Right lobe of liver (tissue), 6 donors: ENCODE data around the gene ST7. TPM values are rescaled to one million over a fixed set of nuclear protein-coding genes. Genes with fewer than 3 reads are reported as not detected.

ENCODE experiments used
- ATAC-seq, 4 donors: fragments of 200-7000 bp; cut with Tn5 transposase; one replicate each; pipeline ENCODE4 v1.9.1; 2020; ENCODE audit warnings: mild to moderate bottlenecking in 4 of 4, moderate library complexity in 4 of 4
- DNase-seq, 3 donors: peaks; one replicate each; pipeline ENCODE4 v3.0.0-alpha.2; 2020
- H3K27ac ChIP-seq, 3 donors: fragments of 200-600 bp; one replicate each; pipeline ENCODE4 v1.8.0; 2022
- H3K27me3 ChIP-seq, 2 donors: fragments of 200-600 bp; one replicate each; pipeline ENCODE4 v1.8.0; 2022
- H3K36me3 ChIP-seq, 4 donors: fragments of 200-600 bp; sonication (generic) in 1 of 4; one replicate each; pipeline versions ENCODE4 v1.5.1 to v1.8.0; 2017 to 2022; ENCODE audit warnings: control low read depth in 1 of 4
- H3K4me1 ChIP-seq, 4 donors: fragments of 200-600 bp; sonication (generic) in 1 of 4; one replicate each; pipeline versions ENCODE4 v1.5.1 to v1.8.0; 2017 to 2022; ENCODE audit warnings: control low read depth in 1 of 4
- H3K4me3 ChIP-seq, 3 donors: fragments of 200-600 bp; one replicate each; pipeline ENCODE4 v1.8.0; 2022
- H3K9me3 ChIP-seq, 4 donors: fragments of 200-600 bp; sonication (generic) in 1 of 4; one replicate each; pipeline versions ENCODE4 v1.5.1 to v1.8.0; 2017 to 2022; ENCODE audit warnings: control low read depth in 1 of 4
- POLR2A ChIP-seq: fragments of 450-650 bp; IDR thresholded peaks from one replicate; pipeline ENCODE4 v1.6.1; 2017; ENCODE audit warnings: antibody characterized with exemption, mild to moderate bottlenecking
- WGBS: methylation state at CpG from one replicate; pipeline ENCODE4 v1.1.6; 2018; ENCODE audit warnings: low coverage, low lambda C conversion rate; ENCODE audit not compliant: insufficient coverage; ENCODE audit errors: missing lambda C conversion rate; 5-methylcytosine and 5-hydroxymethylcytosine counted together
- intact Hi-C, 2 donors: fragments of 100-400 bp; cut with DNase I; formaldehyde crosslinking; loops; one replicate each; pipeline versions ENCODE4 v1.11.2 to v1.14.1; 2022
- total RNA-seq, 6 experiments: library from RNA; depleted of rRNA in 2 of 6; stranded (reverse); fragments of >200 nt in 2 of 6; fragmentation: NEBNext Ultra II Directional in 3 of 6; extraction: Animal tissue kit (Norgen Biotek cat#: 25700) in 3 of 6; gene quantifications; one replicate each; pipeline versions ENCODE4 v1.1.0 to v1.2.4, GENCODE V29; 2016 to 2023
- TF ChIP-seq, protein P1 (sequence below), 4 donors: fragments of 200-600 bp in 3 of 4; fragments of 450-650 bp in 1 of 4; IDR thresholded peaks; one replicate each; pipeline versions ENCODE4 v1.5.1 to v1.8.0; 2016 to 2022; ENCODE audit warnings: antibody characterized with exemption in 4 of 4, mild to moderate bottlenecking in 2 of 4
- donor health status: DM: no; HTN: yes; CAD: no.
- donor health status: DM: no; HTN: no; CAD: no.
- donor health status: DM: no; HTN: no; CAD: no.
- donor health status: DM: no; HTN: yes; CAD: no.
- donor health status: DM: no; HTN: yes; CAD: no.

The ST7 gene
- total RNA-seq, 6 experiments from 2014 or later = 17.4 to 29.9 (median 22.4) TPM

DNA sequence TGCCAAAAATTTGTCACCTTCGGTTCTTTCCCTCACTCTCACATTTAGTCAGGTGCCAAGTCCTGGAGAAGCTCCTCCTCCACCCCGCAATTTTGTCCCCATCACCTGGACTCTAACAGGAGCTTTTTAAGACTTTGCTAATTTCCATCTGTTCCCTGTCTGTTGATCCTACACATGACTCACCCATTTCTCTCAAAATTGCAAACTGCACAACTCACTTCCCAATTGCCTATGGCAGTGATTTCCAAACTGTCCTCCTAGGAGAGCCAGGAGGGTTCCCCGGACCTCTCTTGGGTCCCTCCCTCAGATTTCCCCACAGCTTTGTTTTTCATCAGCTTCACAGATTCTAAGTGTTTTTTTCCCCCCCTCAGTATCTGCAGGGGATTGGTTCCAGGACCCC, 249.2 kb downstream of the ST7 start:
- intact Hi-C loops = no loop called here
- Histone ChIP-seq H3K9me3 (no peaks in the 10 kb centered on the region), H3K36me3 (no peaks in the 10 kb centered on the region), H3K27ac (no peak overlapping the region), H3K4me1 (no peaks in the 10 kb centered on the region), H3K27me3 (no peaks in the 10 kb centered on the region), H3K4me3 (no peak overlapping the region)
- no peak for TF ChIP-seq POLR2A
- TF ChIP-seq, protein P1, sequence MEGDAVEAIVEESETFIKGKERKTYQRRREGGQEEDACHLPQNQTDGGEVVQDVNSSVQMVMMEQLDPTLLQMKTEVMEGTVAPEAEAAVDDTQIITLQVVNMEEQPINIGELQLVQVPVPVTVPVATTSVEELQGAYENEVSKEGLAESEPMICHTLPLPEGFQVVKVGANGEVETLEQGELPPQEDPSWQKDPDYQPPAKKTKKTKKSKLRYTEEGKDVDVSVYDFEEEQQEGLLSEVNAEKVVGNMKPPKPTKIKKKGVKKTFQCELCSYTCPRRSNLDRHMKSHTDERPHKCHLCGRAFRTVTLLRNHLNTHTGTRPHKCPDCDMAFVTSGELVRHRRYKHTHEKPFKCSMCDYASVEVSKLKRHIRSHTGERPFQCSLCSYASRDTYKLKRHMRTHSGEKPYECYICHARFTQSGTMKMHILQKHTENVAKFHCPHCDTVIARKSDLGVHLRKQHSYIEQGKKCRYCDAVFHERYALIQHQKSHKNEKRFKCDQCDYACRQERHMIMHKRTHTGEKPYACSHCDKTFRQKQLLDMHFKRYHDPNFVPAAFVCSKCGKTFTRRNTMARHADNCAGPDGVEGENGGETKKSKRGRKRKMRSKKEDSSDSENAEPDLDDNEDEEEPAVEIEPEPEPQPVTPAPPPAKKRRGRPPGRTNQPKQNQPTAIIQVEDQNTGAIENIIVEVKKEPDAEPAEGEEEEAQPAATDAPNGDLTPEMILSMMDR (IDR thresholded peaks at IDR 0.05) = no peak
- ATAC-seq = no peak
- DNase-seq = no peak
- WGBS = 67% methylated on average over 3 of the region's 3 CpGs

DNA sequence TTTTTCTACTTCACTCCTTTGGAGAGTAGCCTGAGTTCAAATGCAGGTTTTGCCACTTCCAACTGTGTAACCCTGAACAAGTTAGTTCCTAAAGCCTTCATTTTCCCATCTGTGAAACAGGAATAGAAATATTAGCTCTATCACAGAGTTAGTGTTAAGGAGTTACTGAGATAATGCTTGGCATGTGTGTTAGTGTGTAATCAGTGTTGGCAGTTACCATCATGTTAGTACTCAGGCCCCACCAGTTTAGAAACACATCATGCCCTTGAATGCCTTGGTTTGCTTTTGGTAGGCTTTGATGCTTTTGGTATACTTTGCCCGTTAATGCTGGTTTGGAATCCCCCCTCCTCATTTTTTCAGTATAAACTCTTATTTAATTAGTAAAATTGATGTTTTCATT, 249.9 kb downstream of the ST7 start:
- H3K4me3 ChIP-seq = no peak overlapping the region
- DNase-seq (no peak), ATAC-seq (no peak)
- no peak overlapping the region for H3K27ac ChIP-seq
- no peaks in the 10 kb centered on the region for H3K27me3 ChIP-seq
- TF ChIP-seq, protein P1 (IDR thresholded peaks at IDR 0.05) = no peak
- no peak for TF ChIP-seq POLR2A
- H3K4me1 ChIP-seq = no peaks in the 10 kb centered on the region
- intact Hi-C loops = no loop called here
- 100% methylated on average over 1 of the region's 1 CpG for WGBS
- H3K9me3 ChIP-seq = no peaks in the 10 kb centered on the region
- H3K36me3 ChIP-seq = no peaks in the 10 kb centered on the region

DNA sequence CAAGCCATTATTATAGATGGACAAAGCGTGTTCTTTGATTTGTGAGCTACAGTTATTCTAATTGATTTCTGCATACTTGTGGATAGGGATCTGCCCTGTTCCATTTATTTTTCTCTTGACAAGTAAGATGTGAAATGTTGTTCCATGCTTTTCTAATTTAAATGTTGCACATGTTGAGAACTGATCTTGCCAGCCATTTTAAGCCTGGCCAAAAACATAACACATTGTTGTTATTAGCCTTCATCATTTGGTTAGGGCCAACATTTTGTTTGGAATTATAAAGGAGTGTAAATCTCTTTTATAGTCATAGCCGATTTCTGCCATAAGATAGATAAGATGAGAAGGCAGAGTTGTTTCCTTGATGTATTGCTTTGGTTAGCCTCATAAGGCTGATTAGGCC, 252.6 kb downstream of the ST7 start:
- WGBS = 80% methylated on average over 2 of the region's 2 CpGs
- intact Hi-C loops = no loop called here
- H3K27me3 ChIP-seq = no peaks in the 10 kb centered on the region
- TF ChIP-seq POLR2A = no peak
- H3K9me3 ChIP-seq = no peaks in the 10 kb centered on the region
- DNase-seq (no peak), ATAC-seq (no peak)
- H3K4me1 ChIP-seq = no peaks in the 10 kb centered on the region
- H3K27ac ChIP-seq = no peak overlapping the region
- H3K4me3 ChIP-seq = no peak overlapping the region
- peaks cover 0 to 3% (median 0%) of the 10 kb centered on the region in 4 donors for H3K36me3 ChIP-seq

DNA sequence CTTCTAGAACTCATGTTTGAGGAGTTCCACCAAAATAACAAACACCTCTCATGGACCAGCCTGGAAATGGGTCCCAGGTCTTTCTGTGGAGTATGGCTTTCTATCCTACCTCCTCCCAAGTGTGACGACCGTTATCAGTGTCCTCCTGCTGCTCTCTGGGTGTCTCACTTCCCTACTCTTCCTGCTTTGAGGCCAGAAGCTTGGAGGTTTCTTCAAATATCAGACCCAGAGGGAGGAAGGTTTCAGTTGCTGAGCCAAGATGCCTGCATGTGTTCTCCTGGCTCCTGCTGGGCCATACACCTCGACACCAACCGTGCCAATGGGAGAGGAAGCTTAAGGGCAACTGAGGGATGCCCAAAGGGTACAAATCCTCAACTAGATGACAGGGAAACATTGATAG, 255.0 kb downstream of the ST7 start:
- DNase-seq = no peak
- intact Hi-C loops = no loop called here
- 55% methylated on average over 2 of the region's 4 CpGs for WGBS

DNA sequence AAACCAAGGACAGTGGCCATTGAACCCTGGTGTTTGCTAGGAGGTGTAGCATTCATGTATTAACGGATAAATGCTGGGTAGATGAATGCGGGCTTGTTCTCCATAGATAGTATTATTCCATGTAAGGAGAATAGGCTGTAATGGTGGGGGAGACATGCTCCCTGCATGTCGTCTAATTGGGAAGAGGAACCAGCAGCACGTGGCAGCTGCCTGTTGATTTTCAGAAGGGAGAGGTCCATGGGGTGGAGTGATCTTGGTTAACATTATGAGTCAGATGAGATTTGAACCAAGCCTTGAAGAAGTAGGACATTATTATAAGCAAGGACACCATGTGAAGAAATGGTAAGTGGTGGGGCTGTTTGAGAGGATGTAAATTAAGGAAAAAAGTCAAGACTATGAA, 257.1 kb downstream of the ST7 start:
- intact Hi-C loops = loop anchor here in 1 of 2 donors (10.0 kb wide), 1 partner anchor 174 kb away; no protein-coding TSS in a partner anchor
- ATAC-seq = peak in 1 of 4 donors; percentile 22
- 100% methylated on average over 3 of the region's 4 CpGs for WGBS
- Histone ChIP-seq H3K9me3 (no peaks in the 10 kb centered on the region), H3K4me1 (no peaks in the 10 kb centered on the region), H3K27ac (no peak overlapping the region), H3K36me3 (peaks cover 0 to 3% (median 0%) of the 10 kb centered on the region in 4 donors), H3K27me3 (no peaks in the 10 kb centered on the region), H3K4me3 (no peak overlapping the region)
- no peak for DNase-seq
- TF ChIP-seq, protein P1 (IDR thresholded peaks at IDR 0.05) = no peak
- no peak for TF ChIP-seq POLR2A

More for the DNA sequence above, 255.0 kb downstream of the ST7 start:
- Histone ChIP-seq H3K9me3 (no peaks in the 10 kb centered on the region), H3K4me1 (no peaks in the 10 kb centered on the region), H3K4me3 (no peak overlapping the region), H3K27ac (no peak overlapping the region), H3K27me3 (no peaks in the 10 kb centered on the region), H3K36me3 (peaks cover 0 to 3% (median 0%) of the 10 kb centered on the region in 4 donors)
- TF ChIP-seq POLR2A = no peak
- TF ChIP-seq, protein P1 (IDR thresholded peaks at IDR 0.05) = no peak
- ATAC-seq = no peak
